RPMI8226 (cell line): ENCODE results near the gene GMPR2.
A peak's percentile ranks its signal among the peaks of the same experiment; 100 is the strongest.

ENCODE experiments used
- DNase-seq: peaks from one replicate; pipeline ENCODE4 v3.0.0-alpha.2; 2015

GMPR2 gene

GRCh38 chr14:24270537-24271133, 37.9 kb downstream of the GMPR2 start:
- peak; percentile 44 for DNase-seq

GRCh38 chr14:24271134-24271833, 38.6 kb downstream of the GMPR2 start, which contains the start of gene RABGGTA:
Gene RABGGTA (minus strand): TSS chr14:24271597. CDS start chr14:24271115, 482 bp downstream.
- peak; percentile 92 for DNase-seq

DNA sequence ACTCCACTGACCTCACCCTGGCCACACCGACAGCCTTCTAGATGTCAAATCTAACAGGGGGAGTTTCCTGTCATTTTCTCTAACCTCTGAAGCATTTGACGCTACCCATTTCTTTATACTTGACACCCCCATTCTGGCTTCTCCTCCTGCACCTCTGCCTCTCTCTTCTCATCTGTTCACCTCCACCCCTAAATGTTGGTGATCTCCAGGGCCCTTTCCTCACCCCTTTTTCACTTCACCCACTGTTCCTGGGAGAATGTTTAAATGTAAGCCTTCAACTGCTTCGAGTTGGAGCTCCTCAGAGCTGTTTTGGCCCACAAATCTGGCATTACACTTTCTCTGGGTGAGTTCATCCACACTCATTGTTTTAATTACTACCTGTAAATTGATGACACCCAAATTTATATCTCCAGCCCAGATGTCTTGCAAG, 39.1 kb downstream of the GMPR2 start:
- no peak for DNase-seq

DNA sequence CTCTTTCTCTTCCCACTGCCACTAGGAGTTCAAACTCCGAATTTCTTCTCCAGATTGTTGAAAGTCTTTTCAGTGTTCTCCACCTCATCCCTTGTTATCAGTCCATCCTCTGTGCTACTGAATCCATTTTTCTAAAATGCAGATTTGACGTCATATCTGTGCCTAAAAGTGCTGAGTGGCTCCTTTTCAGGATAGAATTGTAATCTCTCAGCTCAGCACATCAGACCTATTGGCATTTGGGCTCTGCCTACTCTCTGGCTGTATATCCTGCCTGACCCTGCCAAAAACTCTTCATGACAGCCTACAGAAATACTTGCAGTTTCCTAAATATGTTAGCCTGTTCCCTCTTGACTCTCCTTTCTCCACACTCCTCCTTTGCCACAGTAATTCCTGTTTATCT, 39.7 kb downstream of the GMPR2 start:
- no peak for DNase-seq

GRCh38 chr14:24273422-24273998, 40.8 kb downstream of the GMPR2 start:
- DNase-seq: no peak

DNA sequence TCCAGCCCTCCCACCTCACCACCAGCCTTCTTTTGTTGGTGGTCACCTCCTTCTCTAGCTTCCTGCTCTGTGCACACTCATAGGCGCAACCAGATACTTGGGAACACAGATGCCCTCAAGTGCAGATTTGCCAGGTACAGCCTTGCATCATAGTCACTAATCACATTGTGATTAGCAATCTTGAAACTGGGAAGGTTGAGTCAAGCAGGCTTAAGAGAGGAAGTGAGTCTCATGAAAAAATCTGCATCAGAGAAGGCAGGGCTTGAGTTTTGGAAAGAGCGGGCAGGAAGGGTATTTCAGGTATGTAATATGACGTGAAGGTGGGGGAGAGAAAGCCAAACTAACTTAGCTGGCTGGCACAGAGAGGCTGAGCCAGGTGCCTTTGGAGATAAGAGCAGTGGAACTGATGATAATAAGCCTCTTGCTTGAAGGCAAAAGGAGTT, 41.4 kb downstream of the GMPR2 start:
- DNase-seq: peak; percentile 32

DNA sequence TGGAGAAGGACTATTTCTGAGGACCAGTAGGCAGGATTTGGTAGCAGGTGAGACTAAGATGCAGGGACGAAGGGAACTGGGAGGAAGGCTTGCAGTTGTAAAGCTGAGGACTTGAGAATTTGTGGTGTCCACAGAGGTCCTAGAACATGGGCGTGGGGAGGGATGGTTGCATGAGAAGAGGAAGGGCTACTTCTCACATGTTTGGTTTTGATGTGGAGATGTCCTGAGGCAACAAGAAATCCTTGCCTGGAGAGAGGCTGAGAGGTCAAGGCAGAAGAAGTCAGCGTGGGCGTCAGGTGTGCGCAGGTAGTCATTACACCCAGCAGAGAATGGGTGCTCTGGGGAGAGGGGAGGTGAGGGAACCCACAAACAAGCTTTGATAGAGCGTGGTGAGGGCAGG, 44.3 kb downstream of the GMPR2 start:
- DNase-seq: no peak

DNA sequence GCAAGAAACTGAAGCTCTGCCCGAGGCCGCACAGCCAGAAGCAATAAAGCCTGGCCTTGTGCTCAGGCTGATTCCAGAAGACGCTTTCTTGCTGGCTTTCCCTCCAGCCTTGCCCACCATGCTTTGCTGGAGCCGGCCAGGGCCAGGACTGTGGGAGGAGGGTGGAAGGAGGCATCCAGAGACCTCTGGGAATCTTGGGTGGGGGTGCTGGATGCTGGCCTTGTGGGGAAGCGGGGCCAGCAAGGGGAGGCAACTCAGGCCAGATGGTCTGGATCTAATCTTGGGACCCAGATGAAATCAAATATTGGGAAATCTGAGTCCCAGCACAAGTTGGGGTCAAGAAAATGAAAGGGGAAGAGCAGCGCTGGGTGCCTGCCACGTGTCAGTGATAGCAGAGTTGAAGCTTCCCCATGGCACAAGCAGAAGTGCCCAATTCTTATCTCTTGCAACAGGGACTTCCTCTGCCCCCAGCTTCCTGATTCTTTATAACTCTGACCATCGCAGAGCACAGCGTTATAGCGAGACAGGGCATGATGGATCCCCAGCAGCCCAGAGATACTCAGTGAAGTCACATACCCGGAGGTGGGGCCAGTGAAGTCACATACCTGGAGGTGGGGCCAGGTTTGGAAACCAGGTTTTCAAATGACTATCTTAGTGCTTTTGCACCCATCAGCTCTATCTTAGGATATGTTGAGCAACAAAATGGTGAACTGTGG, 45.0 kb downstream of the GMPR2 start:
- no peak for DNase-seq

DNA sequence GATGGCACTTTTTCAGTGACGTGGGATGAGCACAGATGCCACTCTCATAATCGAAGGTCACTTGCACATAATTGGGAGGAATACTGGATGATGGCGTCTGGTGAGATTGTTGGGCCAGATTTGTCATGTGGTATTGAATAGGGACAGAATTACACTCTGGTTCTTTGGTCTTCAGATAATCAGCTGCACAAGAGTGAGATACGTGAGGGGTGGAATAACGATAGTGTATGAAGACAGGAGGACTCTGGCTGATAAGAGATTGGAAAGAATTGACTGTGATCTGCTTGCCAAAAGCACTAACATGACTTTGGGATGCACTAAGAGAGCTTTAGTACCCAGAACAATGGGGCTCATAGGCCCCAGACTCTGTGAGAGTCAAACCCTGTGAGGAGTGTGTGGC, 45.7 kb downstream of the GMPR2 start:
- DNase-seq: no peak

GRCh38 chr14:24279301-24280186, 46.8 kb downstream of the GMPR2 start:
- peak; percentile 77 for DNase-seq

DNA sequence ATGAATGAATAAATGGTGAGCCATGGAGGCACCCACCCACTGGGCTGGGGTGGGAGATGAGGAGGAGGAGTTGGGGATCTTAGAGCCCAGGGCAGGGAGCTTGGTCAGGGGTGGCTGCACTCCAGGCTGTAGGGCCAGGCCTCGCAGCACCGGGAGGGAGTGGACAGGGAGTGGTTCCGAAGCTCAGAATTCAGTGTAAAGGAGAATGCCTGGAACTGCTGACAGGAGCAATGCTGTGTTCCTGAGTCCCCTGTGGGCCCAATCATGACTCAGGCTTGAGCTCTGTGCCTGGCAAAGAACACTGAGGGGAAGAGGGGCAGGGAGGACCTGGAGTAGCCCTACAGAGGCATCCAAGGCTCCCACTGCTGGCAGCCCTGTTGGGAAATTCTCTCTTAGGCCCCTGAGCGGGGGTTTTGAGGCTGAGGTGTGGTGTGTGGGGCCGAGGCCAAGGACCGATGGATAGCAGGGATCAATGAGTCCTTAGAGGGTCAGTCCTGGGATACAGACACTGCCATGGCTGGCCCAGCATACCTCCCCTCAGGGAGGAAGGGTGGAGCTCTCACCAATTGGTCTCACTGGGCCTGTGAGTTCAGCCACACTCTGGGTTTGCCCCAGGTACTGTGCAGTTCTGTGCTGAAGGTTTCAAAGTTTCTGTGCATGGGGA, 48.2 kb downstream of the GMPR2 start:
- no peak for DNase-seq

DNA sequence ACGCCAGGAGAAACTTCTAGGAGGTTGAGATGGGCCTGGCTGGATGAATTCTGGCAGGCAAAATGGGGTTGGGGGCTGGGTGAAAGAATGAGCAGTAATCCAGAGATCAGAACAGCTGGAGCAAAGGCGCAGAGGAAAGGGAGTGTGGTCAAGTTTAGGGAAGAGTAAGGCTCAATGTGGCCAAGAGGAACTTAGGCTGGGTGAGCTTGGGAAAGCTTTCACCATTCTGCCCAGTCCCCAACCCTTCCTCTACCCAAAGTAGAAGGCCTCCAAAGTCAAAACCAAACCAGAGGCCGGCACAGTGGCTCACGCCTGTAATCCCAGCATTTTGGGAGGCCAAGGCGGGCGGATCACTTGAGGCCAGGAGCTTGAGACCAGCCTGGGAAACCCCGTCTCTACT, 48.9 kb downstream of the GMPR2 start:
- no peak for DNase-seq

DNA sequence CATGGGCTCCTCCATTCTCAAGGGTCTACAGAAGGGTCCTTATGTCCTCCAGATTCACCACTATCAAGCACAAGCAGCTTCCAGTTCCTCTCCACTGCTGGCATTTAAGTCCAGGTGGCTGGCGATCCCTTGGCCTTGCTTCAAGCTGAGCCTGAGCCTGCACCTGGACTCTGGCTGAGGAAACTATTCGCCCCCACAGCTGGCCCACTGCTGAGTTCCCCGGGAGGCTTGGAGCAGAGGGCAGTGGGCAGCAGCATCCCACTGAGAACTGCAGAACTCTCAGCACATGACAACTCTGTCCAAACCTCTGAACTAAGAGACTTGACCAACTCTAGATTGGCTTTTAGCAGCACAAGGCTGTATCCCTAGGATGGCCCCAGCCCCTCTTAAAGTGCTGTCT, 50.0 kb downstream of the GMPR2 start:
- DNase-seq: no peak

GRCh38 chr14:24283796-24284460, 51.2 kb downstream of the GMPR2 start:
- DNase-seq: no peak

DNA sequence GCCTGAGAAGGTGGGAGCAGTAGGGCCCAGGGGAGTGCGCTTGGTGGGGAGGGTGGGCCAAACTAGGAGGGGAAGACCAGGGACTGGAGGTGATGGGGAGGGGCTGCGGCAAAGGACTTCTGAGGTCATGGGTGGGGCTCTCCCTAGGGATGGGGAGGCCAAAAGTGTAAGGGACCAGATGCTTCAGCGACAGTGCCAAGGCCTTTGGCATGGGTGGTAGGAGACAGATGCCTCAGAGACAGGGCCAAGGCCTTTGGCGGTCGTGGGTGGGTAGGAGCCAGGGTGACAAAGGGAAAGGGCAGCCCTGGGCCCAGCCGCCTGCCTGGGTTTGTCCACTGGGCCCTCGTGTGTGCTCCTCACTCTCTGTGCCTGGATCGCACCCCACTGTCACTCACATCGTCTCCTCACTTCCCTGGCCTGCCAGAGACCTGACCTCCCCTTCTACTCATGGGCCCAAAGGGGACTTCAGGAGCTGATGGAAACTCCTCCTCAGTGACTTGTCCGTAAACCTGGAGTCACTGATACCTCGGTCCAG, 51.8 kb downstream of the GMPR2 start:
- DNase-seq: no peak

DNA sequence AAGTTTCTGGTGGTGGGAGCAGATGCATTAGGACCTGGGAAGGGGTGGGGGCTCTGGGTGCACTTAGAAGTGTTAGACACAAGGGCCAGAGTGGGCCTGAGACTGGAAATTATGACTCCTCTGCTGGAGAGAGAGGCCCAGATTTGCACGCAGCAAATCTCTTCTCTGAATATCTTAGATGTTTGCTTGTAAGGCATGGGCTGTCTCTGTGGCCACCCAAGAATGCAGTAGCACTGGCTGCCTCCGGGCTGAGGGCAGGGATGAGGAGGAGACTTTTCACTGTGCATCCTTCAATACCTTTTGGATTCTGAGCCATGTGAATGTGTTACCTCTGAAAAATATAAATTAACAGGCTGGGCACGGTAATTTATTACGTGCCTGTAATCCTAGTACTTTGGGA, 52.6 kb downstream of the GMPR2 start:
- no peak for DNase-seq

- no peak for DNase-seq
Measured at GRCh38 chr14:24286996-24287395, 54.3 kb downstream of the GMPR2 start.
